ENCODE data around the gene C3orf33.

GRCh38 chr3:155843569-155843968 is 37.5 kb upstream of the C3orf33 start:
- TF ChIP-seq CTCF (IDR thresholded peaks at IDR 0.05) (no peak), POLR2A (IDR thresholded peaks at IDR 0.05) (no peak), POLR2AphosphoS5 (IDR thresholded peaks at IDR 0.05) (no peak)

All from breast epithelium (tissue), 3 donors.